Activated T-cell treated with anti-CD3 and anti-CD28 coated beads, Interleukin-2, amount 50 U/mL, for 72 hours (primary cell): ENCODE results near the gene HRH2. TPM values are rescaled to one million over a fixed set of nuclear protein-coding genes. Genes with fewer than 3 reads are reported as not detected.

Experiments
- ATAC-seq, 2 donors: fragments of 150-1000 bp; cut with Tn5 transposase; replicated peaks in 1 of 2; 2 replicates each; pipeline ENCODE4 v1.10.0; 2021; ENCODE audit warnings: moderate library complexity in 2 of 2, mild to moderate bottlenecking in 1 of 2
- DNase-seq, 2 donors: peaks; one replicate each; pipeline ENCODE4 v3.0.0; 2021 to 2022; ENCODE audit warnings: mixed read lengths in 1 of 2
- H3K27ac Mint-ChIP-seq: one replicate; pipeline ENCODE4 v1.8.0; 2022; ENCODE audit warnings: mild to moderate bottlenecking, moderate library complexity, mixed read lengths
- H3K27me3 Mint-ChIP-seq: one replicate; pipeline ENCODE4 v1.8.0; 2022; ENCODE audit warnings: low read depth, mixed read lengths
- H3K36me3 Mint-ChIP-seq, 2 donors: one replicate each; pipeline ENCODE4 v1.8.0; 2022; ENCODE audit warnings: mixed read lengths in 2 of 2, mild to moderate bottlenecking in 1 of 2; ENCODE audit not compliant: insufficient read depth in 2 of 2
- H3K4me1 Mint-ChIP-seq: one replicate; pipeline ENCODE4 v1.8.0; 2022; ENCODE audit warnings: low read depth, mixed read lengths
- H3K4me3 Mint-ChIP-seq, 2 donors: one replicate each; pipeline ENCODE4 v1.8.0; 2022; ENCODE audit warnings: mild to moderate bottlenecking in 2 of 2, mixed read lengths in 2 of 2, moderate library complexity in 2 of 2
- H3K9me3 Mint-ChIP-seq, 2 donors: one replicate each; pipeline ENCODE4 v1.8.0; 2022; ENCODE audit warnings: mixed read lengths in 2 of 2
- total RNA-seq, 2 donors: library from RNA; stranded (reverse); gene quantifications; one replicate each; pipeline ENCODE4 v1.2.3, GENCODE V29; 2022

HRH2 gene
- total RNA-seq, 2 donors from 2014 or later: 18.4 to 22.8 TPM

DNA sequence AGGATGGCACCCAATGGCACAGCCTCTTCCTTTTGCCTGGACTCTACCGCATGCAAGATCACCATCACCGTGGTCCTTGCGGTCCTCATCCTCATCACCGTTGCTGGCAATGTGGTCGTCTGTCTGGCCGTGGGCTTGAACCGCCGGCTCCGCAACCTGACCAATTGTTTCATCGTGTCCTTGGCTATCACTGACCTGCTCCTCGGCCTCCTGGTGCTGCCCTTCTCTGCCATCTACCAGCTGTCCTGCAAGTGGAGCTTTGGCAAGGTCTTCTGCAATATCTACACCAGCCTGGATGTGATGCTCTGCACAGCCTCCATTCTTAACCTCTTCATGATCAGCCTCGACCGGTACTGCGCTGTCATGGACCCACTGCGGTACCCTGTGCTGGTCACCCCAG lies 25.4 kb downstream of the HRH2 start:
- Mint-ChIP-seq H3K4me1 (peaks cover 19% of the 10 kb centered on the region), H3K4me3 (no peak overlapping the region), H3K27me3 (no peaks in the 10 kb centered on the region), H3K9me3 (no peaks in the 10 kb centered on the region), H3K36me3 (peaks cover 5 to 8% of the 10 kb centered on the region in 2 donors), H3K27ac (no peak overlapping the region)
- no peak for DNase-seq
- ATAC-seq: no peak

DNA sequence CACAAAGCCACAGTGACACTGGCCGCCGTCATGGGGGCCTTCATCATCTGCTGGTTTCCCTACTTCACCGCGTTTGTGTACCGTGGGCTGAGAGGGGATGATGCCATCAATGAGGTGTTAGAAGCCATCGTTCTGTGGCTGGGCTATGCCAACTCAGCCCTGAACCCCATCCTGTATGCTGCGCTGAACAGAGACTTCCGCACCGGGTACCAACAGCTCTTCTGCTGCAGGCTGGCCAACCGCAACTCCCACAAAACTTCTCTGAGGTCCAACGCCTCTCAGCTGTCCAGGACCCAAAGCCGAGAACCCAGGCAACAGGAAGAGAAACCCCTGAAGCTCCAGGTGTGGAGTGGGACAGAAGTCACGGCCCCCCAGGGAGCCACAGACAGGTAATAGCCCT lies 26.1 kb downstream of the HRH2 start:
- no peak for ATAC-seq
- Mint-ChIP-seq H3K4me1 (peaks cover 14% of the 10 kb centered on the region), H3K27ac (no peak overlapping the region), H3K4me3 (no peak overlapping the region), H3K9me3 (no peaks in the 10 kb centered on the region), H3K27me3 (no peaks in the 10 kb centered on the region), H3K36me3 (peaks cover 5 to 8% of the 10 kb centered on the region in 2 donors)
- no peak for DNase-seq

DNA sequence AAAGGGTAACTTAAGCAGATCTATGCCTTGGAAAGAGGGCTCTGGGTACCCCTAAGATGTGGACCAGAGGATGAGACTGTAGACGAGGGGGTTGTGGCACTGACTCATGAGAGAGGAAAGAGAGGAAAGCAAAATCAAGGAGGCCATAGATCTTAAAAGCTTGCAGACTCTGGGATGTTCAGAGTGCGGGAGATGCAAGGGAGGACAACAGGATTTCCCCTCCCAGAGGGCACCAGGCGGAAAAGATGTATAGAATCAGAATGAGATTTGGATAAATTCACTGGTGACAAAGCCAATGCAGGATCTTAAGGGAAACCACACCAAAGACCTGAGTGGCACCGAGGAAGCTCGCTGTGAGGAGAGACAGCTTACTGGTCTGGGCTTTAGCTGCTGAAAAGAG lies 27.1 kb downstream of the HRH2 start:
- no peaks in the 10 kb centered on the region for H3K27me3 Mint-ChIP-seq

DNA sequence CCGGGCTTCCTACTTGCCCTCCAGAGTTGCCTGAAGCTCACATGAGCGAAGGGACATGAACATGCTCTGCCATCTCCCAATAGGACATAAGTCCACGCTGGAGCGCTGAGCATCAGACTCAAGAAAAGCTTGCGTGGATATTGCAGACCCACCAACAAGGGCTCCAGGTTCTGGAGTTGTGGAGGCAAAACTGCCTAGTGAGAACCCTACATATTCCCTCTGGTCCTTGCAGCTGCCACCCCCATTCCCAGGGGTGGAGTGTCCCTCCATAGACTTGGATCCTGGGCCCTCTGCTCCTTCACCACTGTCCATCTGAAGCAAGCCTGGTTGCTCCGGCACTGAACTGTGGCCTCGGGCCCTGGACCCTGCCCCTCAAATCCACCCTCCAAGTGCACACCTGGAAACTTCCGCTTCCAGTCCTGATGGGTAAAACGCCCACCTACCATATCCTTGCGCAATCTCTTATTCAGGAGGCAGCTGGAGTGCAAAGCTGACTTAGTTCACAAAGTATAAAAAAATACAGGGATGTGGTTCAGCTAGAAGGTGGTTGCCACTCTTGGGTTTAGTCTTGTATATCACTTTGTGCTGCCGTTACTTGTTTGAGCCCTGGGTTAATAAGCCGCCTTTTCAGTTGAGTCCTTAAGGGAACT lies 28.0 kb downstream of the HRH2 start:
- Mint-ChIP-seq H3K27ac (no peak overlapping the region), H3K27me3 (no peaks in the 10 kb centered on the region), H3K9me3 (no peaks in the 10 kb centered on the region), H3K4me3 (no peak overlapping the region), H3K4me1 (peaks cover 16% of the 10 kb centered on the region), H3K36me3 (peaks cover 5 to 9% of the 10 kb centered on the region in 2 donors)
- ATAC-seq: no peak
- no peak for DNase-seq

More for the DNA sequence above, 27.1 kb downstream of the HRH2 start:
- ATAC-seq (no peak), DNase-seq (no peak)
- Mint-ChIP-seq H3K4me1 (peaks cover 10% of the 10 kb centered on the region), H3K36me3 (peaks cover 5 to 8% of the 10 kb centered on the region in 2 donors), H3K4me3 (no peak overlapping the region), H3K27ac (no peak overlapping the region), H3K9me3 (no peaks in the 10 kb centered on the region)

DNA sequence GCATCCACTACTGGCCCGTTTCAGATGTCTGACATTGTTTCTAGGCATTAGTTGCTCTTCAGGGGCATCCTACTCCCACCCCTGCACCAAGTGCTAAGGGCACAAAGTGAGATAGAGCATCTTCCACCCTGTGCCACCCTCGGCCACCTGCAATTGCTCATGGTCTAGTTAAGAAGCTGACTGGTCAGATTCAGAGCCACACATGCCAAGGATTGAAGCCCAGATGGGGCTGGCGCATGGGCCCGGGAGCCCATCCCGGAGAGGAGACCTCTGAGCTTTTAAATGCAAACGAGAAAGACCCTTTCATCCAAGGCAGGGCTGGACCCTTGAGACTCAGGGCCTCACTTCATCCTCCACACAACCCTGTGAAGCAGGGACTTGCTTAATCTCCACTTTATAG lies 28.5 kb downstream of the HRH2 start:
- peaks cover 5 to 10% of the 10 kb centered on the region in 2 donors for H3K36me3 Mint-ChIP-seq
- H3K9me3 Mint-ChIP-seq: no peaks in the 10 kb centered on the region
- ATAC-seq: no peak
- no peak overlapping the region for H3K27ac Mint-ChIP-seq
- no peak overlapping the region for H3K4me3 Mint-ChIP-seq
- peaks cover 20% of the 10 kb centered on the region for H3K4me1 Mint-ChIP-seq
- H3K27me3 Mint-ChIP-seq: no peaks in the 10 kb centered on the region
- no peak for DNase-seq

DNA sequence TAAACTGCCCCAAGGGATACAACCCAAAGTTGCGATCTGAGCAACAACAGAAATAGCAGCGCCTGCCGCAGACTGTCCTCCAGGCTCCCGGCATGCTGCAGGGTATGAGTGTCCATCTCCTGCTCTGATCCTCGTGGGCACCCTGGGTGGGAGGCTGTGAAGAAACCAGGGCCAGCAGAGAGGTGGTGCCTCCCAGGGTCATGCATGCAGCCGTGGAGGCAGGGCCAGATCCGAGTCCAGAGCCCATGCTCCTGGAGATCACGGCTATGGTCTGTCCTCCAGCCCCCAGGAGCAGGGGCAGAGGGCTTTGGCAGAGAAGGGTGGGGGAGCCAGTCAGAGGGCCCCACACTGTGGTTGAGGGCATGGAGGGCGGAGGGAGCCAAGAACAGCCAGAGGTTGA lies 29.0 kb downstream of the HRH2 start:
- no peak for ATAC-seq
- peaks cover 5 to 10% of the 10 kb centered on the region in 2 donors for H3K36me3 Mint-ChIP-seq
- H3K27ac Mint-ChIP-seq: no peak overlapping the region

DNA sequence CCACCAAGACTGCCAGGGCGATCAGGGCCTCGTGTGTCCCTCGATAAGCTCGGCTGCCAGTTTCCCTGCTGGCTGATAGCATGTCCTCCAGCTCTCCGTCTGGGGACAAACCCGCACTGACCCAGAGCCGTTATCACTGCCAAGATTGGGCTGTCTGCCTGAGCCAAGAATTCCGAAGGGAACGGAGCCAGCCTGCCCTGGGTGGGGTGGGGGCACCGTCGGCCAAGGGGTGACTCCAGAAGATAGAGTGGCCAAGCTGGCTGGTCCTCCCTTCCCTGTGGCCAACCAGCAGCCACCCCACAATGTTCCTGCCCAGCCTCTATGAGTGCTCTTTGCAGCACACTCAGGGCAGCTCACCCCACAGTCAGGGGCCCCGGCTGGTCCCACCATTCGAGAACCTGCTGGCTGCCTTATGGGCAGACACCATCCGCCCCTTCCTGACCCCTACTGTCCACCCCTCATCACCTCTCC lies 29.4 kb downstream of the HRH2 start:
- H3K4me3 Mint-ChIP-seq: no peak overlapping the region
- ATAC-seq (no peak), DNase-seq (no peak)
- peaks cover 5 to 10% of the 10 kb centered on the region in 2 donors for H3K36me3 Mint-ChIP-seq
- no peaks in the 10 kb centered on the region for H3K27me3 Mint-ChIP-seq
- peaks cover 20% of the 10 kb centered on the region for H3K4me1 Mint-ChIP-seq
- no peak overlapping the region for H3K27ac Mint-ChIP-seq
- H3K9me3 Mint-ChIP-seq: no peaks in the 10 kb centered on the region

More for the DNA sequence above, 29.0 kb downstream of the HRH2 start:
- H3K27me3 Mint-ChIP-seq: no peaks in the 10 kb centered on the region
- peaks cover 20% of the 10 kb centered on the region for H3K4me1 Mint-ChIP-seq
- DNase-seq: no peak
- H3K4me3 Mint-ChIP-seq: no peak overlapping the region
- no peaks in the 10 kb centered on the region for H3K9me3 Mint-ChIP-seq

DNA sequence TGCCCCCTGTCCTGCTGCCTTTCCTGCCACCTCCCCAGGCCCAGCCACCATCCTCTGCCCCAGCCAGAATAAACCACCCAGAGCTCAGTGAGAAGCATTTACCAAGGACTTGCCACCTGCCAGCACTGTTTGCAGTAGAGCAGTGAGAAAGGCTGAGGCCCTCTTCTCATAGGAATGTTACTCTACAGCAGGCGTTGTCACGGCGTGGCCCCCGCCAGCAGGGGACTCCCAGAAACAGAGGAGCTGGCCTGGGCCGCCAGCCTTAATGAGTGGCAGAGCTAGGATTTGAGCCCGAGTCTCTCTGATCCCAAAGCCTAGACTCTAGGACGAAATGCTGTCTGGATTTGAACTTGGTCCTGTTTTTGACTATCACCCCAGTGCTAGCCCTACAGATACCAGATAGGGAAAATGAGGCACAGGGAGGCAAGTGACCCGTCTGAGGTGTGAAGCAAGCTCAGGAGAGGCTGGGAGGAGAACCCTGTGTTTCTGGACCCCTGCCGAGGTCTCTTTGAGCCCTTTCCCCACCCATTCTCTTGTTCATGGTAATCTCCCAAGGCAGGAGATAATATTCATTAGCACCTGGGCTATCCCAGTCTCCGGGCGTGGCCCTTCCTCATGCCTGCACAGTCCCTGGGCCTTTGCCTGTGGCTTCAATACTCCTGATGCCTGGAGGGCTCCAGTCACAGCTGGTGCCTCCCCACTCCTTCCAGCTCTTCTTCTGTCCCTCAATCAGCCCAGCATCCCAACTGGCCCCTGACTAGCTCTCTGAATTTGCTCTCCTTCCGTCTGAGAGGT lies 30.7 kb downstream of the HRH2 start:
- H3K4me1 Mint-ChIP-seq: peaks cover 27% of the 10 kb centered on the region
- H3K9me3 Mint-ChIP-seq: no peaks in the 10 kb centered on the region
- no peak overlapping the region for H3K4me3 Mint-ChIP-seq
- ATAC-seq (no peak), DNase-seq (no peak)
- H3K36me3 Mint-ChIP-seq: peaks cover 2 to 5% of the 10 kb centered on the region in 2 donors
- H3K27me3 Mint-ChIP-seq: no peaks in the 10 kb centered on the region
- H3K27ac Mint-ChIP-seq: no peak overlapping the region

DNA sequence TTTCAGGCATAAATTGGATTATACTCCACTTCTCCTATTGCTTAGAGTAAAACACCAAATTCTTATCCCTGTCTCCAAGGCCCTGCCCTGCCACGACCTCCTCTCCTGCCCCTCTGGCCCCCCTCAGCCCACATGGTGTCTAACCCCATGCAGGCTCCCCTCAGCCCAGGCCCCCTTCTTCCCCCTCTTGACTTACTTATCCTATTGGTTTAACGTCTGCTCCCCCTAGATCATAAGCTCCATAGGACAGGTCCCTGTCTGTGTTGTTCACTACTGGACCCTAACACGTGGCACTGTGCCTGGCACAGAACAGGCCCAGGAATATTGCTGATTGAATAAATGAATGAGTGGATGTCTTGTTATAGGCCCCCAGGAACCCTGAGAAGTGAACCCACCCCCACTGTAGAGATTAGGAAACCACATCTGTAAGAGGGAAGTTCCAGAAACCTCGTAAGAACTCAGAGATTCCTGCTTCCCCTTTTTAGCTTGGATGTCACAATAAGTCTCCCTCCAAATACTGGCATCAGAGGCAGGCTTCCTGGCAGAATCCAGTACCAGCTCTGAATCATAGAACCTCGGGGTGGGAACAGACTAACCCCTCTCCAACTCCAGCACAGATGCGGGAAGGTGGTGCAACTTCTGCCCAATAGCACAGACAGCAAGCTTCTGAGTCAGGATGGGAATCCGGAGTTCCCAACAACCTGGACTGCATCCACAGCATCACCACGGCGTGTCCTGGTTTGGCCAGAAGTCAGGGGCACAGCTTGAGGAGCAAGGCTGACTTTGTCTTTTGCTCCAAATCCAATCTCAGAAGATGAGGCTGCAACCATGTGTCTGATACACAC lies 31.5 kb downstream of the HRH2 start:
- Mint-ChIP-seq H3K36me3 (peaks cover 2 to 5% of the 10 kb centered on the region in 2 donors), H3K27ac (no peak overlapping the region), H3K4me1 (peaks cover 35% of the 10 kb centered on the region), H3K9me3 (no peaks in the 10 kb centered on the region), H3K27me3 (no peaks in the 10 kb centered on the region), H3K4me3 (no peak overlapping the region)
- DNase-seq (no peak), ATAC-seq (no peak)

DNA sequence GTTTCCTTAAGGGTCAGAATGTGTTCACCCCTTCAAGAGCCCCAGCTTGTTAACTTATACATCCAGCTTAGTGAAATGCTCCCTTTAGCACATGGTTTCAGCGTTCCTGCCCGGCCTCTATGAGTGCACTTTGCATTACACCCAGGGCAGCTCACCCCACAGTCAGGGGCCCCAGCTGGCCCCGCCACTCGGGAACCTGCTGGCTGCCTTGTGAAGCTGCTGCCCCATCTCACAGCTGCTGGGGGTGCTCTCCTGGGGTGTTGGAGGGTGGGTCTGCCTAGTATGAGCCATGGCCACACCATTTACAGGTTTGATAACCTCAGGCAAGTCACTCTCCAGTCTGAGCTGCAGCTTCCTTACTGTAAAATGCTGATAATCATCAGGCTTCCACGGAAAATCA lies 32.2 kb downstream of the HRH2 start:
- no peak for ATAC-seq
- no peak for DNase-seq
- Mint-ChIP-seq H3K27ac (no peak overlapping the region), H3K27me3 (no peaks in the 10 kb centered on the region), H3K36me3 (peaks cover 2% of the 10 kb centered on the region in 2 donors), H3K9me3 (no peaks in the 10 kb centered on the region), H3K4me3 (no peak overlapping the region), H3K4me1 (peaks cover 38% of the 10 kb centered on the region)

DNA sequence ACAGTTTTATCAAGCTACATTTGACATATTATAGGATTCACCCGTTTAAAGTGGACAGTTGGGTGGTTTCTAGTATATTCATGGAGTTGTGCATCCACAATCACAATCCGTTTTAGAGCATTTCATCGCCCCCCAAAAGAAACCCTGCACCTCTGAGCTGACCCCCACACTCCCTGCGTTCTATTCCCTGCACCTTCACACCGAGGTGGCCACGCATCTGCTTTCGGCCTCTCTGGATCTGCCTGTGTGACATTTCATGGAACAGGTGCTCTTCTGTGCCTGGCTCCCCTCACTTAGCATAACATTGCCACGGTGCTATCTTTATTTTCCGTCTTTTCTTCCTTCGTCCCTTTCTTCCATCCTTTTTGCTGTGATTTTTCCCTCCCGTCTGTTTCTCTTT lies 32.7 kb downstream of the HRH2 start:
- Mint-ChIP-seq H3K27ac (no peak overlapping the region), H3K27me3 (no peaks in the 10 kb centered on the region), H3K4me3 (peak overlapping the region in 1 of 2 donors; percentile 62), H3K4me1 (peaks cover 44% of the 10 kb centered on the region), H3K9me3 (no peaks in the 10 kb centered on the region), H3K36me3 (peaks cover 2% of the 10 kb centered on the region in 2 donors)
- DNase-seq (no peak), ATAC-seq (no peak)

DNA sequence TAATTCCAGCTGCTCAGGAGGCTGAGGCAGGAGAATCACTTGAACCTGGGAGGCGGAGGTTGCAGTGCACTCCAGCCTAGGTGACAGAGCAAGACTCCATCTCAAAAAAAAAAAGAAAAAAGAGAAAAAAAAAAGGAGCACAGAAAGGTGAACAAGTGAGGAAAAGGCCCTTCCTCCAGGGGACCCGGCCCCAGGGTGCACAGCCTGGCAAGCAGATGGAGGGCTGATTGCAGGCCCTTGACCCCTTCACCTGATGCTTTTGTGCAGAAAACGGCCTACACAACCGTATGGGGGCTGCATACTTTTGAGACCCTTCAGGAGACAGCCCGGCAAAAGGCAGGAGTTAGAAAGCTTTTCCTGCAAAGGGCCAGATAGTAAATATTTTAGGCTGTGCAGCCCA lies 33.9 kb downstream of the HRH2 start:
- no peaks in the 10 kb centered on the region for H3K9me3 Mint-ChIP-seq
- ATAC-seq: no peak
- peaks cover 54% of the 10 kb centered on the region for H3K4me1 Mint-ChIP-seq
- no peak for DNase-seq
- no peak overlapping the region for H3K27ac Mint-ChIP-seq
- H3K36me3 Mint-ChIP-seq: peaks cover 2% of the 10 kb centered on the region in 2 donors
- no peak overlapping the region for H3K4me3 Mint-ChIP-seq
- H3K27me3 Mint-ChIP-seq: no peaks in the 10 kb centered on the region
